Fibroblast of the aortic adventitia (primary cell): Measurements from ENCODE around the gene ARID5B. TPM values are rescaled to one million over a fixed set of nuclear protein-coding genes. Genes with fewer than 3 reads are reported as not detected.
A peak's percentile ranks its signal among the peaks of the same experiment; 100 is the strongest.

ENCODE experiments used
- DNase-seq: peaks from one replicate; pipeline ENCODE4 v3.0.0-alpha.2; 2010; ENCODE audit warnings: low read depth
- H3K4me3 ChIP-seq: 2 replicates; pipeline ENCODE4 v1.5.1; 2011; ENCODE audit warnings: low read depth, mild to moderate bottlenecking, control low read depth, low read length, moderate library complexity
- total RNA-seq: library from RNA; depleted of rRNA; stranded (reverse); fragments of >200 nt; gene quantifications from 2 replicates; pipeline ENCODE4 v1.2.3, GENCODE V29; 2012; ENCODE audit warnings: low replicate concordance
- TF ChIP-seq, protein P1 (sequence below): IDR thresholded peaks from 2 replicates; pipeline ENCODE4 v1.5.1; 2011; ENCODE audit warnings: mild to moderate bottlenecking, low read length, control low read depth, inconsistent platforms; ENCODE audit not compliant: insufficient read depth

The ARID5B gene
- total RNA-seq, 1 donor, result 87.9 TPM

DNA sequence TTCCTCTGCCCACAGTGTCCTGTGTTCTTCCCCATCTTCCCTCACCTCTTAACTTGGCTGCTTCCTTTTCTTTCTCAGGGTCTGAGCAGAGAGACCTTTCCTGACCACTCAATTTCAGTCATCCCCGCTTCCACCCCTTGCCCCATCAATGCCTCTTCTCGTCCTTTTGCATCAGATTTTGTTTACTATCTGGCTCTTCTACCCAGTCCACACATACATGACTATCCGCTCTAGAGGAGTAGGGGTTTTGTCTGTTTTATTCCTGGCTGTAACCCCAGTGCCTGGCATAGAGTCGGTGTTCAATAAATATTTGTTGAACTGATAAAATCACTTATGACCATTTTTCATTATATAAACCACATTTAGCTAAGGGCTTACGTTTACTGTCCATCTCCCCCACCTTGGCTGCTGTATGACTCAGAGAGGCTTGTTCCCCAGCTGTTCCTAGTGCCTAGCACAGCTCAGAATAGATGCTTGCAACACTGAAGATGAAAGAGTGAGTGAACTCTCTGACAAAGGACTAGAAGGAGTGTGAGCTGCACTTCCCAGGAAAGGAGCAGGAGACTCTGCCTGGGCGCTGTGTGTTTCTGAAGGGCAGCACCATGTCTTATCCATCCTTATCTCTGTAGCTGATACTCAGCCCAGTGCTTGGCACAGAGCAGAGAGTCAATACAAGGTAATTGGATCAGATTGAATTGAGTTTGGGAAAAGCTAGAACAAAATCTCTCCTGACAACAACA, 21.9 kb downstream of the ARID5B start:
- no peak overlapping the region for H3K4me3 ChIP-seq
- TF ChIP-seq, protein P1, sequence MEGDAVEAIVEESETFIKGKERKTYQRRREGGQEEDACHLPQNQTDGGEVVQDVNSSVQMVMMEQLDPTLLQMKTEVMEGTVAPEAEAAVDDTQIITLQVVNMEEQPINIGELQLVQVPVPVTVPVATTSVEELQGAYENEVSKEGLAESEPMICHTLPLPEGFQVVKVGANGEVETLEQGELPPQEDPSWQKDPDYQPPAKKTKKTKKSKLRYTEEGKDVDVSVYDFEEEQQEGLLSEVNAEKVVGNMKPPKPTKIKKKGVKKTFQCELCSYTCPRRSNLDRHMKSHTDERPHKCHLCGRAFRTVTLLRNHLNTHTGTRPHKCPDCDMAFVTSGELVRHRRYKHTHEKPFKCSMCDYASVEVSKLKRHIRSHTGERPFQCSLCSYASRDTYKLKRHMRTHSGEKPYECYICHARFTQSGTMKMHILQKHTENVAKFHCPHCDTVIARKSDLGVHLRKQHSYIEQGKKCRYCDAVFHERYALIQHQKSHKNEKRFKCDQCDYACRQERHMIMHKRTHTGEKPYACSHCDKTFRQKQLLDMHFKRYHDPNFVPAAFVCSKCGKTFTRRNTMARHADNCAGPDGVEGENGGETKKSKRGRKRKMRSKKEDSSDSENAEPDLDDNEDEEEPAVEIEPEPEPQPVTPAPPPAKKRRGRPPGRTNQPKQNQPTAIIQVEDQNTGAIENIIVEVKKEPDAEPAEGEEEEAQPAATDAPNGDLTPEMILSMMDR, result no peak
- peak; percentile 68 for DNase-seq

DNA sequence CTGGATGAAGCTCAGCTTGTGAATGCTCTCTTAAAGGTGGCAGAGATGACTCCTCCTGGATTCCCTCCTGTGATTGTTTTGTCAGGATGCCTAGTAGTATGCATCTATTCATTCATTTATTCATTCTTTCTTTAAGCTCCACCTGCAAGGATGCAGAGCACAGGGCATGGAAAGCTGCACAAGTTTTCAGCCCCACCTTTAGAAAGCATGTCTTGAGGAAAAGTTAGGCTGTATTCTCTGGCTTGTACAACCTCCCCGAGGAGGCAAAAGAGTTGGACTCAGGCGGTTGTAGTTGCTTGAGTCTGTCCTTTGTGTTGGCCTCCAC, 22.4 kb downstream of the ARID5B start:
- no peak for DNase-seq
- TF ChIP-seq, protein P1, result no peak
- no peak overlapping the region for H3K4me3 ChIP-seq

DNA sequence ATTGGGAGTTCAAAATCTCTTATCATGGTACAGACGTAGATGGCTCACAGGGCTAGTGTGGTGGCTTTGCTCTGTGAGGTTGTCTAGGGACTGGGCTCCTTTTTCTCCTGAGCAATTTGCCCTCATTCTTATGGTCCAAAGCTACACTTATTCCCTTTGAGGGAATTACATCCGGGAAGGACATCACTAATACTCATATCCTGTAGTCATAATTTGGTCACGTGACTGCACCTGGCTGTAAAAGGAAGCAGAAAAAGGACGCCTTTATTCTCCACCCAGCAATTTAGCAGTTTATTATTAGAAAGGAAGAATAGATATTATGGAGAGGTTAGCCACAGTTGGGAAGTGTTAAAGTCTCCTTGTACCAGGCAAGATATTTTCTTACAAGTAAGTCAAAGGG, 28.1 kb downstream of the ARID5B start:
- no peak overlapping the region for H3K4me3 ChIP-seq
- TF ChIP-seq, protein P1, result no peak
- DNase-seq, result no peak

DNA sequence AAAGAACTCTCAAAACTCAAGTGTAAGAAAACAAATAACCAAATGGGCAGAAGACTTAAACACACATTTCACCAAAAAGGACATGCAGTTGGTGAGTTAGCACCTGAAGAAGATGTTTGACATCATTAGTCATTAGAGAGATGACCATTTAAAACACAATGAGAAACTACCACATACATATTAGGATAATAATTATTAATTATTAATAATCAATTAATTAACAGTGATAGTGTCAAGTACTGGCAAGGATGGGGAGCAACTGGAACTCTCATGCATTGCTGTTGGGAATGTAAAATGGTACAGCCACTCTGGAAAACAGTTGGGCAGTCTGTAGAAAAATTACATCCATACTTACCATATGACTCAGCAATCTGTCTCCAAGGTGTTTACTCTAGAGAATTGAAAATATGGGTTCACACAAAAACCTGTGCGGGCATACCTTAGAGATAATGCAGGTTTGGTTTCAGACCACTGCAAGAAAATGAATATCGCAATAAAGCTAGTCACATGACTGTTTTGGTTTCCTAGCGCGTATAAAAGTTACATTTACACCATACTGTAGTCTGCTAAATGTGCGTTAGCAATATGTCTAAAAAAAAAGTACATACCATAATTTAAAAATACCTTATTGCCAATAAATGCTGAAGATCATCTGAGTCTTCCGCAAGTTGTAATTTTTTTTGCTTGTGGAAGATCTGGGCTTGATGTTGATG, 30.3 kb downstream of the ARID5B start:
- no peak for DNase-seq
- TF ChIP-seq, protein P1, result no peak
- H3K4me3 ChIP-seq, result no peak overlapping the region

DNA sequence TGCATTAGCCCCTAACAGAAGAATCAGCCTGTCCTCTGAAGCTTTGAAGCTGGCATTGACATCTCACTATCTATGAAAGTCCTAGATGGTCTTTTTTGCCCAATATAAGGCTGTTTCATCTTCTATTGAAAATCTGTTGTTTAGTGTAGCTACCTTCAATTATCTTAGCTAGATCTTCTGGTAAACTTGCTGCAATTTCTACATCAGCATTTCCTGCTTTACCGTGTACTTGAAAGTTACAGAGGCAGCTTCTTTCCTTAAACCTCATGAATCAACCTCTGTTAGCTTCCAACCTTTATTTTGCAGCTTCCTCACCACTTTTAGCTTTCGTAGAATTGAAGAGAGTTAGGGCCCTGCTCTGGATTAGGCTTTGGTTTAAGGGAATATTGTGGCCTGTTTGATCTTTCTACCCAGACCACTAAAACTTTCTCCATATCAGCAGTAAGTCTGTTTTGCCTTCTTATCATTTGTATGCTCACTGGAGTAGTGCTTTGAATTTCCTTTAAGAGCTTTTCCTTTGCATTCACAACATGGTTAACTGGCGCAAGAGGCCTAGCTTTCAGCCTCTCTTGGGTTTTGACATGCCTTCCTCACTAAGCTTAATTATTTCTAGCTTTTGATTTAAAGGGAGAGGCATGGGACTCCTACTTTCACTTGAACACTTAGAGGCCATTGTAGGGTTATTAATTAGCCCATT, 32.5 kb downstream of the ARID5B start:
- H3K4me3 ChIP-seq, result no peak overlapping the region
- no peak for DNase-seq
- TF ChIP-seq, protein P1, result no peak

DNA sequence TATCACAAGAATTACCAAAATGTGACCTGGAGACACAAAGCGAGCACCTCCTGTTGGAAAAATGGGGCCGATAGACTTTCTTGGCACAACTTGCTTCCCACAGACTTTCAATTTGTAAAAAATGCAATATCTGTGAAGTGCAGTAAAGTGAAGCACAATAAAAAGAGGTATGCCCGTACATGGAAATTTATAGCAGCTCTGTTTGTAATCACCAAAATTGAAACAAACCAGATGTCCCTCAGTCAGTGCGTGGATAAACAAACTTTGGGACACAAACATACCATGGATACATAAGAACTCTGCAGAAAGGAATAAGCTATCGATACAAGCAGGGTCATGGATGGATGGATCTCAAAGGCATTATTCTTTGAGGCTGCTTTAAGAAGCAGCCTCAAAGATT, 33.6 kb downstream of the ARID5B start:
- DNase-seq, result no peak
- TF ChIP-seq, protein P1, result no peak
- H3K4me3 ChIP-seq, result no peak overlapping the region
